HCT116 (cell line): ENCODE measurements around the gene URB1. TPM values are rescaled to one million over a fixed set of nuclear protein-coding genes. Genes with fewer than 3 reads are reported as not detected.

Experiments
- ATAC-seq: fragments of 200-7000 bp; cut with Tn5 transposase; 2 replicates; pipeline ENCODE4 v1.9.1; 2020; ENCODE audit warnings: mild to moderate bottlenecking, moderate library complexity
- BruUV-seq: library from RNA; stranded (reverse); fragments of 400-500 nt; replicated peaks from 2 replicates; lab custom pipeline; 2021; lab: Mats Ljungman, UMichigan
- CTCF ChIA-PET: fragments of 300-600 bp; sonication (Branson Sonifier 250); formaldehyde crosslinking; loops from one replicate; lab custom pipeline; 2021; ENCODE audit warnings: antibody characterized with exemption; lab: Charles Lee
- POLR2A ChIA-PET: fragments of 300-600, 350-600 bp; sonication (Branson Sonifier 250); formaldehyde crosslinking; loops from one replicate; lab custom pipeline; 2021; ENCODE audit warnings: antibody characterized with exemption; lab: Charles Lee
- RAD21 ChIA-PET, 2 experiments: fragments of 300-600 bp; sonication (Branson Sonifier 250); formaldehyde crosslinking; loops; one replicate each; lab custom pipeline; 2023; ENCODE audit warnings: low total read pairs in 2 of 2; ENCODE audit not compliant: uncharacterized antibody in 2 of 2, unreplicated experiment in 2 of 2, low non-redundant PET in 1 of 2; lab: Charles Lee
- DNase-seq: peaks from one replicate; pipeline ENCODE4 v3.0.0-alpha.2; 2010; ENCODE audit warnings: low read depth, low spot score
- H2AFZ ChIP-seq: fragments of 200-600 bp; shearing (Covaris generic), sonication (generic); 2 replicates; pipeline ENCODE4 v1.6.1; 2017; ENCODE audit warnings: low read depth, mixed run types, mixed read lengths, antibody characterized with exemption, low read length; ENCODE audit not compliant: poor library complexity, severe bottlenecking
- H3K27ac ChIP-seq: 2 replicates; pipeline ENCODE4 v1.5.1; 2012; ENCODE audit warnings: low read depth, low read length
- H3K27me3 ChIP-seq: fragments of 200-600 bp; sonication (generic); 2 replicates; pipeline ENCODE4 v1.6.1; 2016; ENCODE audit warnings: mixed run types, low read length, mixed read lengths; ENCODE audit not compliant: insufficient read depth
- H3K36me3 ChIP-seq, 2 experiments: fragments of 200-500 bp in 1 of 2; fragments of 200-600 bp in 1 of 2; sonication (Bioruptor generic) in 1 of 2; sonication (generic) in 1 of 2; 2 replicates each; pipeline versions ENCODE4 v1.5.1 to v1.6.1; 2014 to 2016; ENCODE audit warnings: low read length in 2 of 2, inconsistent platforms in 1 of 2, mixed read lengths in 1 of 2, mixed run types in 1 of 2; ENCODE audit not compliant: insufficient read depth in 2 of 2, control insufficient read depth in 1 of 2
- H3K4me1 ChIP-seq, 2 experiments: fragments of 200-600 bp in 1 of 2; sonication (generic) in 1 of 2; 2 replicates each; pipeline versions ENCODE4 v1.5.1 to v1.6.1; 2012 to 2017; ENCODE audit warnings: low read length in 2 of 2, inconsistent platforms in 1 of 2, mild to moderate bottlenecking in 1 of 2, mixed read lengths in 1 of 2, mixed run types in 1 of 2, moderate library complexity in 1 of 2; ENCODE audit not compliant: insufficient read depth in 2 of 2, control insufficient read depth in 1 of 2
- H3K4me2 ChIP-seq: fragments of 200-600 bp; sonication (generic); 2 replicates; pipeline ENCODE4 v1.6.1; 2017; ENCODE audit warnings: mixed run types, low read length, mixed read lengths
- H3K4me3 ChIP-seq, 2 experiments: fragments of 200-600 bp in 1 of 2; sonication (generic) in 1 of 2; replicated peaks in 1 of 2; 2 replicates each; pipeline ENCODE4 v1.5.1; 2011 to 2016; ENCODE audit warnings: low read length in 2 of 2, control low read depth in 1 of 2, low read depth in 1 of 2, mild to moderate bottlenecking in 1 of 2, mixed read lengths in 1 of 2, mixed run types in 1 of 2
- H3K79me2 ChIP-seq: fragments of 200-600 bp; sonication (generic); 2 replicates; pipeline ENCODE4 v1.6.1; 2017; ENCODE audit warnings: mild to moderate bottlenecking, mixed run types, low read length, moderate library complexity, mixed read lengths; ENCODE audit not compliant: insufficient read depth
- H3K9ac ChIP-seq: fragments of 200-600 bp; sonication (generic); 2 replicates; pipeline ENCODE4 v1.6.1; 2016; ENCODE audit warnings: low read length, mixed read lengths
- H3K9me2 ChIP-seq: fragments of 200-600 bp; sonication (generic), shearing (Covaris generic); 2 replicates; pipeline ENCODE4 v1.6.1; 2017; ENCODE audit warnings: mixed run types, mild to moderate bottlenecking, moderate library complexity; ENCODE audit not compliant: insufficient read depth
- H3K9me3 ChIP-seq, 2 experiments: fragments of 200-500 bp in 1 of 2; fragments of 200-600 bp in 1 of 2; sonication (Bioruptor generic) in 1 of 2; sonication (generic) in 1 of 2; 2 replicates each; pipeline ENCODE4 v1.6.1; 2014 to 2017; ENCODE audit warnings: low read length in 2 of 2, mixed read lengths in 2 of 2, inconsistent platforms in 1 of 2, low read depth in 1 of 2, mild to moderate bottlenecking in 1 of 2, mixed run types in 1 of 2, moderate library complexity in 1 of 2; ENCODE audit not compliant: control insufficient read depth in 1 of 2, insufficient read depth in 1 of 2
- H4K20me1 ChIP-seq: fragments of 200-600 bp; sonication (generic), shearing (Covaris generic); 2 replicates; pipeline ENCODE4 v1.6.1; 2017; ENCODE audit warnings: mixed run types, mild to moderate bottlenecking, moderate library complexity; ENCODE audit not compliant: insufficient read depth
- ATF3 ChIP-seq: IDR thresholded peaks from 2 replicates; pipeline ENCODE4 v1.6.1; 2012
- CEBPB ChIP-seq: IDR thresholded peaks from 2 replicates; pipeline ENCODE4 v1.6.1; 2012; ENCODE audit warnings: low read depth
- CTCF ChIP-seq, 3 experiments: fragments of 200-600 bp in 1 of 3; sonication (generic) in 1 of 3; IDR thresholded peaks in 2 of 3; conservative IDR thresholded peaks in 1 of 3; 2 replicates each; pipeline ENCODE4 v1.5.1; 2012 to 2017; ENCODE audit warnings: low read depth in 2 of 3, low read length in 2 of 3, antibody characterized with exemption in 1 of 3, borderline replicate concordance in 1 of 3, control low read depth in 1 of 3, mild to moderate bottlenecking in 1 of 3, mixed read lengths in 1 of 3, mixed run types in 1 of 3, moderate library complexity in 1 of 3; ENCODE audit not compliant: insufficient read depth in 1 of 3
- EGR1 ChIP-seq: IDR thresholded peaks from 2 replicates; pipeline ENCODE4 v1.6.1; 2012; ENCODE audit warnings: low read depth
- ELF1 ChIP-seq: IDR thresholded peaks from 2 replicates; pipeline ENCODE4 v1.6.1; 2012; ENCODE audit warnings: low read depth, borderline replicate concordance
- FOSL1 ChIP-seq: IDR thresholded peaks from 2 replicates; pipeline ENCODE4 v1.6.1; 2012; ENCODE audit warnings: low read depth
- JUND ChIP-seq: IDR thresholded peaks from 2 replicates; pipeline ENCODE4 v1.6.1; 2012
- MAX ChIP-seq: IDR thresholded peaks from 2 replicates; pipeline ENCODE4 v1.6.1; 2012
- POLR2AphosphoS5 ChIP-seq: IDR thresholded peaks from 2 replicates; pipeline ENCODE4 v1.6.1; 2011; ENCODE audit warnings: mild to moderate bottlenecking, low read depth, low read length, moderate library complexity
- SIN3A ChIP-seq: IDR thresholded peaks from 2 replicates; pipeline ENCODE4 v1.6.1; 2012; ENCODE audit warnings: low read depth
- SP1 ChIP-seq: IDR thresholded peaks from 2 replicates; pipeline ENCODE4 v1.6.1; 2012; ENCODE audit warnings: low read depth
- SRF ChIP-seq: IDR thresholded peaks from 2 replicates; pipeline ENCODE4 v1.6.1; 2012; ENCODE audit warnings: low read depth
- ZNF274 ChIP-seq: fragments of 200-500 bp; sonication (Bioruptor generic); IDR thresholded peaks from 2 replicates; pipeline ENCODE4 v1.6.1; 2014; ENCODE audit warnings: mild to moderate bottlenecking, low read depth, low read length, inconsistent platforms
- intact Hi-C: fragments of 100-400 bp; cut with micrococcal nuclease; formaldehyde crosslinking; loops from 2 replicates; pipeline ENCODE4 v1.10.0; 2022
- total RNA-seq: library from RNA; stranded (reverse); gene quantifications from one replicate; pipeline ENCODE4 v1.2.1, GENCODE V29; 2021; ENCODE audit not compliant: unreplicated experiment
- TF ChIP-seq, protein P1 (sequence below): IDR thresholded peaks from 2 replicates; pipeline ENCODE4 v1.6.1; 2012; ENCODE audit warnings: low read depth

The URB1 gene
- total RNA-seq, 1 experiment from 2014 or later, result 28.3 TPM

DNA sequence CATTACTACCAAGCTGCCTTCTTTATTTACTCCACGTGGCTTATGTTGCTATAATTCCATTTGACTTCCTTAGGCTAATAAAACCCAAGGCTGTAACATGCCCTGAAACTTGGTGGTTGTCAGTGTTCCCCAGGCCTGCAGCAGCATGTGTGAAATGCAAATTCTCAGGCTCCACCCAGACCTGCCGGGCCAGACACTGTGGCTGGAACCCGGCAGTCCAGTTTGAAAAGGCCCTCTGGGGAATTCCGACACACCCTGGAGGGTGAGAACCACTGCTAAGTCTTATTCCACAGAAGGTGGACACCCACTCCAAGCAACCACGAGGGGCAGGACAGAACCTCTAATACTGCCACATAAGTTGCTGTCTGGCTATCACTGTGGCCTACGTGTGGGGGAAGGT, 41.4 kb downstream of the URB1 start:
- Histone ChIP-seq H3K4me3 (no peak overlapping the region), H3K27me3 (no peaks in the 10 kb centered on the region), H3K27ac (no peak overlapping the region), H3K9ac (no peak overlapping the region), H3K9me3 (no peaks in the 10 kb centered on the region), H3K79me2 (peaks cover 26% of the 10 kb centered on the region; the same call in 1 of the 2 replicates), H3K9me2 (no peaks in the 10 kb centered on the region), H3K4me1 (no peaks in the 10 kb centered on the region), H2AFZ (no peak overlapping the region), H3K4me2 (no peak overlapping the region), H4K20me1 (no peaks in the 10 kb centered on the region), H3K36me3 (peaks cover 71 to 82% of the 10 kb centered on the region in 2 experiments)
- BruUV-seq, result no TSS peak
- ATAC-seq, result no peak
- POLR2A ChIA-PET, result no interaction called here
- DNase-seq, result no peak
- RAD21 ChIA-PET, result no interaction called here
- intact Hi-C loops, result no loop called here
- no peak for TF ChIP-seq ATF3
- no peak for TF ChIP-seq EGR1
- no peak for TF ChIP-seq SIN3A
- TF ChIP-seq SRF, result no peak
- TF ChIP-seq SP1, result no peak
- TF ChIP-seq JUND, result no peak
- no peak for TF ChIP-seq CEBPB
- TF ChIP-seq FOSL1, result no peak
- no peak for TF ChIP-seq MAX
- TF ChIP-seq, protein P1, sequence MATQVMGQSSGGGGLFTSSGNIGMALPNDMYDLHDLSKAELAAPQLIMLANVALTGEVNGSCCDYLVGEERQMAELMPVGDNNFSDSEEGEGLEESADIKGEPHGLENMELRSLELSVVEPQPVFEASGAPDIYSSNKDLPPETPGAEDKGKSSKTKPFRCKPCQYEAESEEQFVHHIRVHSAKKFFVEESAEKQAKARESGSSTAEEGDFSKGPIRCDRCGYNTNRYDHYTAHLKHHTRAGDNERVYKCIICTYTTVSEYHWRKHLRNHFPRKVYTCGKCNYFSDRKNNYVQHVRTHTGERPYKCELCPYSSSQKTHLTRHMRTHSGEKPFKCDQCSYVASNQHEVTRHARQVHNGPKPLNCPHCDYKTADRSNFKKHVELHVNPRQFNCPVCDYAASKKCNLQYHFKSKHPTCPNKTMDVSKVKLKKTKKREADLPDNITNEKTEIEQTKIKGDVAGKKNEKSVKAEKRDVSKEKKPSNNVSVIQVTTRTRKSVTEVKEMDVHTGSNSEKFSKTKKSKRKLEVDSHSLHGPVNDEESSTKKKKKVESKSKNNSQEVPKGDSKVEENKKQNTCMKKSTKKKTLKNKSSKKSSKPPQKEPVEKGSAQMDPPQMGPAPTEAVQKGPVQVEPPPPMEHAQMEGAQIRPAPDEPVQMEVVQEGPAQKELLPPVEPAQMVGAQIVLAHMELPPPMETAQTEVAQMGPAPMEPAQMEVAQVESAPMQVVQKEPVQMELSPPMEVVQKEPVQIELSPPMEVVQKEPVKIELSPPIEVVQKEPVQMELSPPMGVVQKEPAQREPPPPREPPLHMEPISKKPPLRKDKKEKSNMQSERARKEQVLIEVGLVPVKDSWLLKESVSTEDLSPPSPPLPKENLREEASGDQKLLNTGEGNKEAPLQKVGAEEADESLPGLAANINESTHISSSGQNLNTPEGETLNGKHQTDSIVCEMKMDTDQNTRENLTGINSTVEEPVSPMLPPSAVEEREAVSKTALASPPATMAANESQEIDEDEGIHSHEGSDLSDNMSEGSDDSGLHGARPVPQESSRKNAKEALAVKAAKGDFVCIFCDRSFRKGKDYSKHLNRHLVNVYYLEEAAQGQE, result no peak
- TF ChIP-seq CTCF (IDR thresholded peaks at IDR 0.05 in 2 of 3, conservative IDR thresholded peaks at IDR 0.05 in 1 of 3; ENCODE audit: borderline replicate concordance in 1 of 3, insufficient read depth in 1 of 3, low read depth in 2 of 3, low read length in 2 of 3), result no peak
- no peak for TF ChIP-seq ELF1
- no peak for TF ChIP-seq ZNF274
- TF ChIP-seq POLR2AphosphoS5, result no peak
- CTCF ChIA-PET, result no interaction called here
